GM12874 (cell line): ENCODE results near the gene LCE1C.

ENCODE experiments used
- CTCF ChIP-seq: IDR thresholded peaks from 2 replicates; pipeline ENCODE4 v1.5.1; 2011; ENCODE audit warnings: low read depth, mild to moderate bottlenecking, control low read depth, low read length, moderate library complexity; ENCODE audit not compliant: insufficient read depth

The LCE1C gene

DNA sequence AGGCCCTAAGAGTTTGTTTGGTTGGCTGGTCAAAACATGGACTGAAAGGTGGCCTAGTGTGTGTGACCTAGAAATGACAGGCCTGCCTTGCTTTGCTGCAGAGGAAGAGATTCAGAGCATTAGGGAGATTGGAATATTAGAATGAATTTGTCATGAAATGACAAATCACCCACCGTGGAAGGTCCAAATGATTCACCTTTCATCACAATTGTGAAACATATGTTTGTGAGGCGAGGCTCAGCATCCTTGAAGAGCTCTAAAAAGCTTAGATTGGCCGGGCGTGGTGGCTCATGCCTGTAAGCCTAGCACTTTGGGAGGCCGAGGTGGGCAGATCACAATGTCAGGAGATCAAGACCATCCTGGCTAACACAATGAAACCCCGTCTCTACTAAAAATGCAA lies 10.9 kb upstream of the LCE1C start:
- no peak for TF ChIP-seq CTCF

DNA sequence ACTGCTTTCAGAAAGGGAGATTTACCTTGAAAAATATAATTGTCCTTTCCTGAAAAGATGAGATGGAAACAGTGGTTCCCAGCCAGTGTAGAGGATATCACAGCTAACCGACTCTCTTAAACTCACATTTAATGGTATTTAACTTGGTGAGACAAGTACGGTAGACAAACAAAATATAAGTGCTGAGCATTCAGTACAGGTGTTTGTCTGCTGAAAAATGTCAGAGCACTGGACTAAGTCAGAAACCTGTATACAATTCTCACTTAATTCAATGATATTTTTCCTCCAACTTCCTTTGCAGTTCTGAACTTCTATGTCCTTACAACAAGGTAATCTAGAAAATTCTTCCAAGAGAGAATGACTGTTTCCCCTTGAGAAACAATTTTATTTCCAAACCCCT lies 5.2 kb upstream of the LCE1C start, which contains the start of gene LCE1B:
Gene LCE1B, plus strand, starts transcription at position 301 of the 400 bp plus-strand sequence. CDS start 476 bp downstream, outside the sequence.
- no peak for TF ChIP-seq CTCF

- TF ChIP-seq CTCF, result no peak
Measured at GRCh38 chr1:152811050-152811449, 4.6 kb upstream of the LCE1C start.

- TF ChIP-seq CTCF, result no peak
Measured at GRCh38 chr1:152801333-152801732, 5.1 kb downstream of the LCE1C start.

GRCh38 chr1:152796421-152796820 lies 10.0 kb downstream of the LCE1C start, which contains the start of gene LCE1D:
Gene LCE1D, plus strand, starts transcription at chr1:152796721. Its CDS starts 1,074 bp downstream, at chr1:152797795.
- no peak for TF ChIP-seq CTCF

GRCh38 chr1:152795686-152796085 lies 10.8 kb downstream of the LCE1C start:
- TF ChIP-seq CTCF, result no peak

DNA sequence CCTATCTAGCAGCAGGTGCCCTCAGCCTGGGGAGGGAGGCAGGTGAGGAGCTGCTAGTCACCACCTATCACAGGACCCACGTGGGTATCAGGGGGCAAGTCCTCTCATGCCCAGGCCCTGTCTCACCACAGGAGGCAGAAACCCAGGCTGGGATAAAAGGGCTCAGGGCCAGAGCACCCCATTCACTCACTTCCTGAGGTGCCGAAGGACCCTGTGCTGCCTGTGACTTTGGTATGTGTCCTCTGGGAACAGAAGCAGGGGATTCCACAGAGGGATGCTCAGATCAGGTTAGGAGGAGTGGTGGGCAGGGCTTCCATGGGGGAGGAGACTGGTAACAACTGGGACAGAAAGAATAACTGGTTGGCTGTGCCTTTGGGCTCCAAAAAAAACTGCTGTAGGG lies 20.4 kb downstream of the LCE1C start, which contains the start of gene LCE1E:
Gene LCE1E, plus strand, starts transcription at position 181 of the 400 bp plus-strand sequence. CDS start 1,043 bp downstream, outside the sequence.
- TF ChIP-seq CTCF, result no peak

GRCh38 chr1:152783095-152783494 lies 23.4 kb downstream of the LCE1C start:
- no peak for TF ChIP-seq CTCF
